Measurements from ENCODE around the gene DAPK2. TPM values are rescaled to one million over a fixed set of nuclear protein-coding genes. Genes with fewer than 3 reads are reported as not detected.
"Not testable (repeated sequence)": the region's sequence is repeated elsewhere in the genome, so short reads cannot be mapped to it uniquely, and the experiment has no call there.

The DAPK2 gene
- total and polyA plus RNA-seq, 2 donors (not counting 1 experiment from before 2014, with no cell fraction given) = 8.3 to 31.9 TPM

DNA sequence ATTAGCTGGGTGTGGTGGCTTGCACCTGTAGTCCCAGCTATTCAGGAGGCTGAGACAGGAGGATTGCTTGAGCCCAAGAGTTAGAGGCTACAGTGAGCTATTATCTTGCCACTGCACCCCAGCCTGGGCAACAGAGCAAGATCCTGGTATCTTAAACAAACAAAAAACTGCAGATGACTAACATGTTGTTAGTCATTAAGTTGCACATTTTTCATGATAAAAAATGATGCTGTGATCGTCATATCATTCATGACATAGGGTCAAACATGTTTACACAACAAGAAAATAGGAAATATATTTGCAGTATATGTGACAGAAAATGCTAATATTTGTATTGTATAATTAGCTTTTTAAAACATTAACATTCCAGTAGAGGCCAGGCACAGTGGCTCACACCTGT lies 20.2 kb upstream of the DAPK2 start:
- no peak overlapping the region for H3K4me3 ChIP-seq (ENCODE audit: control extremely low read depth in 1 of 5, extremely low read depth in 1 of 5, insufficient read depth in 1 of 5, low read depth in 2 of 5, low read length in 4 of 5)
- no peaks in the 10 kb centered on the region for H3K9me3 ChIP-seq (ENCODE audit: control extremely low read depth in 1 of 3, control insufficient read depth in 2 of 3, insufficient read depth in 1 of 3, low read length in 2 of 3)
- Mint-ChIP-seq H3K9me3 (ENCODE audit: insufficient read depth) (no peaks in the 10 kb centered on the region), H3K27ac (no peak overlapping the region), H3K27me3 (no peaks in the 10 kb centered on the region), H3K4me1 (peaks cover 26% of the 10 kb centered on the region), H3K4me3 (no peak overlapping the region)
- DNase-seq (no peak), ATAC-seq (ENCODE audit: low read depth) (no peak)
- H4K20me1 ChIP-seq (ENCODE audit: control insufficient read depth, insufficient read depth, low read length, poor library complexity, severe bottlenecking) = no peaks in the 10 kb centered on the region
- TF ChIP-seq EZH2 (IDR thresholded peaks at IDR 0.05; ENCODE audit: borderline replicate concordance, insufficient read depth, low read depth, low read length, poor library complexity, severe bottlenecking) = no peak
- TF ChIP-seq, protein P1, sequence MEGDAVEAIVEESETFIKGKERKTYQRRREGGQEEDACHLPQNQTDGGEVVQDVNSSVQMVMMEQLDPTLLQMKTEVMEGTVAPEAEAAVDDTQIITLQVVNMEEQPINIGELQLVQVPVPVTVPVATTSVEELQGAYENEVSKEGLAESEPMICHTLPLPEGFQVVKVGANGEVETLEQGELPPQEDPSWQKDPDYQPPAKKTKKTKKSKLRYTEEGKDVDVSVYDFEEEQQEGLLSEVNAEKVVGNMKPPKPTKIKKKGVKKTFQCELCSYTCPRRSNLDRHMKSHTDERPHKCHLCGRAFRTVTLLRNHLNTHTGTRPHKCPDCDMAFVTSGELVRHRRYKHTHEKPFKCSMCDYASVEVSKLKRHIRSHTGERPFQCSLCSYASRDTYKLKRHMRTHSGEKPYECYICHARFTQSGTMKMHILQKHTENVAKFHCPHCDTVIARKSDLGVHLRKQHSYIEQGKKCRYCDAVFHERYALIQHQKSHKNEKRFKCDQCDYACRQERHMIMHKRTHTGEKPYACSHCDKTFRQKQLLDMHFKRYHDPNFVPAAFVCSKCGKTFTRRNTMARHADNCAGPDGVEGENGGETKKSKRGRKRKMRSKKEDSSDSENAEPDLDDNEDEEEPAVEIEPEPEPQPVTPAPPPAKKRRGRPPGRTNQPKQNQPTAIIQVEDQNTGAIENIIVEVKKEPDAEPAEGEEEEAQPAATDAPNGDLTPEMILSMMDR (IDR thresholded peaks at IDR 0.05) = no peak
- H3K27ac ChIP-seq (ENCODE audit: low read length in 2 of 2) = no peak overlapping the region
- no peak overlapping the region for H3K9ac ChIP-seq (ENCODE audit: low read length)
- WGBS (ENCODE audit: insufficient coverage) = no CpG with 5 or more reads among the region's 1 CpG
- no peak overlapping the region for H3K4me2 ChIP-seq (replicated peaks; ENCODE audit: low read depth, low read length, poor library complexity, severe bottlenecking)
- no peak overlapping the region for H2AFZ ChIP-seq (ENCODE audit: insufficient read depth, low read depth, low read length, poor library complexity, severe bottlenecking)
- intact Hi-C loops (cut with micrococcal nuclease) = no loop called here
- peaks cover 24 to 27% of the 10 kb centered on the region in 2 donors for H3K4me1 ChIP-seq (ENCODE audit: control insufficient read depth in 2 of 2, insufficient read depth in 2 of 2, low read length in 2 of 2)
- no peaks in the 10 kb centered on the region for H3K79me2 ChIP-seq (ENCODE audit: control insufficient read depth, insufficient read depth, low read length)
- POLR2A ChIA-PET = no interaction called here
- H3K27me3 ChIP-seq (replicated peaks in 1 of 4; ENCODE audit: control extremely low read depth in 1 of 4, control insufficient read depth in 3 of 4, insufficient read depth in 4 of 4, low read length in 3 of 4) = no peaks in the 10 kb centered on the region
- H3K36me3 ChIP-seq (replicated peaks in 1 of 2; ENCODE audit: control extremely low read depth in 1 of 2, control insufficient read depth in 1 of 2, extremely low read depth in 1 of 2, insufficient read depth in 2 of 2, low read length in 1 of 2) = peaks cover 1 to 3% of the 10 kb centered on the region in 2 experiments
- CTCF ChIA-PET = interaction anchor here (0.5 to 10.6 kb wide), 22 partner anchors 14 to 786 kb away, joined by 3 to 307 read pairs (median 5); partner anchors contain the start of genes CIAO2A, DAPK2 and SNX1

DNA sequence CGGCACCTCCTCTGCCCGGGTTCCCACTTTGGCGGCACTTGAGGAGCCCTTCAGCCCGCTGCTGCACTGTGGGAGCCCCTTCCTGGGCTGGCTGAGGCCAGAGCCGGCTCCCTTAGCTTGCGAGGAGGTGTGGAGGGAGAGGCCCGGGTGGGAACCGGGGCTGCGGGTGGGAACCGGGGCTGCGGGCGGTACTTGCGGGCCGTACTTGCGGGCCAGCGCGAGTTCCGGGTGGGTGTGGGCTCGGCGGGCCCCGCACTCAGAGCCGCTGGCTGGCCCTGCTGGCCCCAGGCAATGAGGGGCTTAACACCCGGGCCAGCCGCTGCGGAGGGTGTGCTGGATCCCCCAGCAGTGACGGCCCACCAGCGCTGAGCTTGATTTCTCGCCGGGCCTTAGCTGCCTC lies 14.4 kb upstream of the DAPK2 start:
- ChIA-PET CTCF (interaction anchor here (1.2 to 1.6 kb wide), 2 partner anchors 115 to 308 kb away, joined by 3 read pairs; no protein-coding TSS in a partner anchor), POLR2A (no interaction called here)
- WGBS (ENCODE audit: insufficient coverage) = 95% methylated on average over 26 of the region's 29 CpGs
- Histone ChIP-seq H3K9ac (ENCODE audit: low read length) (no peak overlapping the region), H3K27ac (ENCODE audit: low read length in 2 of 2) (no peak overlapping the region), H3K9me3 (ENCODE audit: control extremely low read depth in 1 of 3, control insufficient read depth in 2 of 3, insufficient read depth in 1 of 3, low read length in 2 of 3) (peaks cover 0 to 8% (median 0%) of the 10 kb centered on the region in 3 donors), H4K20me1 (ENCODE audit: control insufficient read depth, insufficient read depth, low read length, poor library complexity, severe bottlenecking) (no peaks in the 10 kb centered on the region), H3K36me3 (replicated peaks in 1 of 2; ENCODE audit: control extremely low read depth in 1 of 2, control insufficient read depth in 1 of 2, extremely low read depth in 1 of 2, insufficient read depth in 2 of 2, low read length in 1 of 2) (no peaks in the 10 kb centered on the region), H3K4me2 (replicated peaks; ENCODE audit: low read depth, low read length, poor library complexity, severe bottlenecking) (no peak overlapping the region), H2AFZ (ENCODE audit: insufficient read depth, low read depth, low read length, poor library complexity, severe bottlenecking) (no peak overlapping the region), H3K4me3 (ENCODE audit: control extremely low read depth in 1 of 5, extremely low read depth in 1 of 5, insufficient read depth in 1 of 5, low read depth in 2 of 5, low read length in 4 of 5) (no peak overlapping the region), H3K27me3 (replicated peaks in 1 of 4; ENCODE audit: control extremely low read depth in 1 of 4, control insufficient read depth in 3 of 4, insufficient read depth in 4 of 4, low read length in 3 of 4) (no peaks in the 10 kb centered on the region), H3K79me2 (ENCODE audit: control insufficient read depth, insufficient read depth, low read length) (no peaks in the 10 kb centered on the region), H3K4me1 (ENCODE audit: control insufficient read depth in 2 of 2, insufficient read depth in 2 of 2, low read length in 2 of 2) (no peaks in the 10 kb centered on the region)
- Mint-ChIP-seq H3K27me3 (no peaks in the 10 kb centered on the region), H3K27ac (no peak overlapping the region), H3K4me3 (no peak overlapping the region), H3K9me3 (ENCODE audit: insufficient read depth) (no peaks in the 10 kb centered on the region), H3K4me1 (no peaks in the 10 kb centered on the region)
- intact Hi-C loops (cut with micrococcal nuclease) = no loop called here
- ATAC-seq (ENCODE audit: low read depth) = no peak
- no peak for TF ChIP-seq EZH2 (IDR thresholded peaks at IDR 0.05; ENCODE audit: borderline replicate concordance, insufficient read depth, low read depth, low read length, poor library complexity, severe bottlenecking)
- TF ChIP-seq, protein P1 (IDR thresholded peaks at IDR 0.05) = no peak
- no peak for DNase-seq

DNA sequence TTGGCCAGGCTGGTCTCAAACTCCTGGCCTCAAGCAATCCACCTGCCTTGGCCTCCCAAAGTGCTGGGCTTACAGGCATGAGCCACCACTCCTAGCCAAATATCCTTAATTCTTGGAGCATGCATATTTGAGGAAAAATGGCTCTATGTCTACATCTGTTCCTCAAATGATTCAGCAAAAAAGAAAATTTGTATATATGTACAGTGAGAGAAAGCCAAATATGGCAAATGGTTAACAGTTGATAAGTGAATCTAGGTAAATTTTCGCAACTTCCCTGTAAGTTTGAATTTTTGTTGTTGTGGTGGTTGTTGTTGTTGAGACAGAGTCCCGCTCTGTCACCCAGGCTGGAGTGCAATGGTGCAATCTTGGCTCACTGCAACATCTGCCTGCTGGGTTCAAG lies 12.8 kb upstream of the DAPK2 start:
- H3K4me2 ChIP-seq (replicated peaks; ENCODE audit: low read depth, low read length, poor library complexity, severe bottlenecking); ATAC-seq (ENCODE audit: low read depth); H2AFZ ChIP-seq (ENCODE audit: insufficient read depth, low read depth, low read length, poor library complexity, severe bottlenecking); H3K4me1 ChIP-seq (ENCODE audit: control insufficient read depth in 2 of 2, insufficient read depth in 2 of 2, low read length in 2 of 2); intact Hi-C loops (cut with micrococcal nuclease); H3K4me3 Mint-ChIP-seq; H3K36me3 ChIP-seq (replicated peaks in 1 of 2; ENCODE audit: control extremely low read depth in 1 of 2, control insufficient read depth in 1 of 2, extremely low read depth in 1 of 2, insufficient read depth in 2 of 2, low read length in 1 of 2); H3K27ac ChIP-seq (ENCODE audit: low read length in 2 of 2); H3K4me1 Mint-ChIP-seq; H3K4me3 ChIP-seq (ENCODE audit: control extremely low read depth in 1 of 5, extremely low read depth in 1 of 5, insufficient read depth in 1 of 5, low read depth in 2 of 5, low read length in 4 of 5); H4K20me1 ChIP-seq (ENCODE audit: control insufficient read depth, insufficient read depth, low read length, poor library complexity, severe bottlenecking); H3K27ac Mint-ChIP-seq; H3K9ac ChIP-seq (ENCODE audit: low read length); H3K9me3 Mint-ChIP-seq (ENCODE audit: insufficient read depth); H3K27me3 Mint-ChIP-seq; POLR2A ChIA-PET; CTCF ChIA-PET; H3K79me2 ChIP-seq (ENCODE audit: control insufficient read depth, insufficient read depth, low read length); DNase-seq; H3K27me3 ChIP-seq (replicated peaks in 1 of 4; ENCODE audit: control extremely low read depth in 1 of 4, control insufficient read depth in 3 of 4, insufficient read depth in 4 of 4, low read length in 3 of 4); H3K9me3 ChIP-seq (ENCODE audit: control extremely low read depth in 1 of 3, control insufficient read depth in 2 of 3, insufficient read depth in 1 of 3, low read length in 2 of 3): not testable (repeated sequence)
- 100% methylated on average over 1 of the region's 2 CpGs for WGBS (ENCODE audit: insufficient coverage)

Measured in B cell (primary cell).